ENCODE results near the gene ACTL10.

ACTL10 gene

GRCh38 chr20:33664085-33664761, 2.5 kb upstream of the ACTL10 start:
- no peak for DNase-seq (ENCODE audit: low read depth)

GRCh38 chr20:33664762-33665144, 2.0 kb upstream of the ACTL10 start:
- no peak for DNase-seq (ENCODE audit: low read depth)

- no peak for DNase-seq (ENCODE audit: low read depth)
Measured at GRCh38 chr20:33667245-33667675, 517 bp downstream of the ACTL10 start.

GRCh38 chr20:33667676-33668465, 1.1 kb downstream of the ACTL10 start:
- DNase-seq (ENCODE audit: low read depth): peak; percentile 63

GRCh38 chr20:33668466-33669155, 1.9 kb downstream of the ACTL10 start:
- DNase-seq (ENCODE audit: low read depth): no peak

- no peak for DNase-seq (ENCODE audit: low read depth)
Measured at GRCh38 chr20:33669224-33669623, 2.5 kb downstream of the ACTL10 start.

- DNase-seq (ENCODE audit: low read depth): no peak
Measured at GRCh38 chr20:33669873-33670640, 3.3 kb downstream of the ACTL10 start.

- DNase-seq (ENCODE audit: low read depth): no peak
Measured at GRCh38 chr20:33670715-33671499, 4.2 kb downstream of the ACTL10 start.

GRCh38 chr20:33671573-33672288, 5.0 kb downstream of the ACTL10 start:
- no peak for DNase-seq (ENCODE audit: low read depth)

- DNase-seq (ENCODE audit: low read depth): no peak
Measured at GRCh38 chr20:33672426-33673113, 5.8 kb downstream of the ACTL10 start.

- no peak for DNase-seq (ENCODE audit: low read depth)
Measured at GRCh38 chr20:33673114-33673409, 6.3 kb downstream of the ACTL10 start.

GRCh38 chr20:33673410-33674293, 6.9 kb downstream of the ACTL10 start:
- no peak for DNase-seq (ENCODE audit: low read depth)

- no peak for DNase-seq (ENCODE audit: low read depth)
Measured at GRCh38 chr20:33674294-33675135, 7.8 kb downstream of the ACTL10 start, which contains the start of gene NECAB3. Gene NECAB3 (minus strand): TSS chr20:33674428. CDS start chr20:33674352, 76 bp downstream.

GRCh38 chr20:33675136-33675959, 8.6 kb downstream of the ACTL10 start:
- DNase-seq (ENCODE audit: low read depth): no peak

- DNase-seq (ENCODE audit: low read depth): no peak
Measured at GRCh38 chr20:33676121-33676520, 9.4 kb downstream of the ACTL10 start.

GRCh38 chr20:33676652-33677645, 10.2 kb downstream of the ACTL10 start:
- DNase-seq (ENCODE audit: low read depth): no peak
